Hematopoietic multipotent progenitor cell treated with erythropoietin and hydrocortisone succinate and interleukin-3 and kit ligand, for 8 days (in vitro differentiated cells): ENCODE data around the gene RAP1GAP.

Experiments
- DNase-seq: peaks from one replicate; pipeline ENCODE4 v3.0.0-alpha.2; 2015

The RAP1GAP gene

DNA sequence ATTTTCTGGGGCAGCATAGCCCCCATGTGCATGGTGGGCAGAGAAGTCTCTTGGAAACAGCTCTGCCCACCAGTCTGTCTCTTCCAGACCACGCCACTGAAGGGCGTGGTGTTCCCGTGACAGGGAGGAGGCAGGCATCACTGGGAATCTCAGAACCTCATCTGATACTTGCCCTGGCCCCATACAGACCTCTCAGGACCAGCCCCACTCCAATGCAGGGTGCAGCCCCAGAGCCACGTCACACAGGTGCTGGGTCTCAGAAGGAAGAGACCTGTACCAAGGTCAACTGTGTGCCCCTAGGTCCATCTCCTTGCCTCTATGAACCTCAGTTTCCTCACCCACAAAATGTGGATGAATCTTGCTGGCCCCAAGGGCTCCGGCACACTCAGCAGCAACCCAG lies 7.3 kb downstream of the RAP1GAP start:
- DNase-seq, result no peak

DNA sequence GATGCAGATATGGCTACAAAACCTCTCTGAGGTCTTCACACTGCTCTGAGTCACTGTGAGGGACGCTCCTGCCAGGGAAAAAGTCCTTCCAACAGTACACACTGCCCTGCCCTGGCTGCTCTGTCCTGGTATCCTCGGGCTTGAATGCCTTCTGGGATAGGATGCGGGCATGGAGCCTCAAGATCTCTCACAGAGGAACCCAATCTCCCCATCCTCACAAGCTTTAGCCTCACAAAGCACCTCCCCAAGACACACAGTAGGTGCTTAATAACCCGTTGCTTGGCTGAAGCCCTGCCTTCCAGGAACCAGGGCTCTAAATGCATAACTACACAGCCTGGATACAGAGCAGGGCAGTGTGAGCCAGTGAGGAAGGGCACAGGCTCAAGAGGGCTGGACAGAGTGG lies 9.2 kb downstream of the RAP1GAP start:
- DNase-seq, result no peak

DNA sequence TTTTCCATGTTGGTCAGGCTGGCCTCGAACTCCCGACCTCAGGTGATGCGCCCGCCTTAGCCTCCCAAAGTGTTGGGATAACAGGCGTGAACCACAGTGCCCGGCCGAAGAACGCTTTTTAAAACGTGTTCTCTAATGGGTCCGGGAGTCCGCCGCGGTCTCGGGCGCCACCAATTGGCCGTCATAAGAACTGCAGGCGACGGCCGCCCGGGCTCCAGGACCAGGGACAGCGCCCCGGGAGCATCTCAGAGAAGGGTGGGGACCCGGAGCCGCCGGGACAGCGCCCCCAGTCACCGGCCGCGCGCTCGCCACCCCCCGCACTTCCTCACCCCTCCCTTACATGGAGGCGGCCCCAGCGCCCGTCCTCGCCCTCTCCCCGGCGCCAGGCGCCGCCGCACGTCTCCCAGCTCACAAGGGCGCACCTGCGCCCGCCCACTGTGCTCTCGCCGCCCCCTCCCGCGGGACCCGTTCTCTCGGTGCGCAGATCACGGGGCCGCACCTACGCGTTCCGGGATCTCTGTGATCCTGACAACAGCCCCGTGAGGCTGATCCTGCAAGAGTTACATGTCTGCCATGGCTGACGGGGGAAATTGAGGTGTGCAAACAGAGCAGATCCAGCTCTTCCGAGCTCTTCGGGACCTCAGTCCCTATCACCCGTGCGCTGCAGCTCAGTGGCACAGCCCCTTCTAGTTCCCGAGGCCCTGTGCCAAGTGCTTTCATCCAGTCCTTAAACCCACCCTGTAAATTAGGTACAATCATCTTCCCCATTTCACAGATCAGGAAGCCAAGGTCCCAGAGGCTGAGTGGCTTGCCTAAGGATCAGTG lies 9.8 kb downstream of the RAP1GAP start:
- peak; percentile 73 for DNase-seq

DNA sequence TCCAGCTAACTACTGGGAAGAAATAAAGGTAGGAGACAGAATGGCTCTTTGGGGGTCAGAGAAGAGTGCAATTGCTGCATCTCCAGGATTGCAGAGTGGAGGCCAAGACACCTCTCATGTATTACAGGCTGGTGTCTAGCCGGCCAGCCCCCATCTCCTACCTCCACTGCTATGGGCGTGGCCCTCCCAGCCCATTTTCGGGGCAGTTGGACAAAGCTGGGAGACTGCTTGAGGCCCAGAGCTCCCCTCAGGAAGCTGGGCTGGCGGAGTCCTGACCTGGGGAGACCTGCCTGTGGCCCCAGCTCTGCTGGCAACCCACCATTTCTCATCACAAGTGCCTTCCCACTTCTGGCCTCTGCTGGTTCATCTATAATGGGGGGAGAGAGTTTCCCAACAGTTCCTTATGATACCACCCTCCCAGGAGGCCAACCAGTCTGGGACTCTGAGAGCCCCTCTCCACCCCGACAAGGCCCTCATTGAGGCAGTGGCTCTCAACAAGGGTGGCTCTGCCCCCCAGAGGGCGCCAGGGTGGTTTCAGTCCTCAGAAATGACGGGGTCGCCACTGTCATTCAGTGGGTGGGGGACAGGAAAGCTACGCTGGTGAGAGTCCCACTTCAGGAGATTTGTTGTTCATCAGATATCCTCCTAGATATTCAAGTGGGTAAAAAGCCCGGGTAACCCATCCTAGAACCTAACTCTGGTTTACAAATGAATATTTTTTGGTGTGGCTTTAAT lies 11.5 kb downstream of the RAP1GAP start:
- DNase-seq, result no peak

DNA sequence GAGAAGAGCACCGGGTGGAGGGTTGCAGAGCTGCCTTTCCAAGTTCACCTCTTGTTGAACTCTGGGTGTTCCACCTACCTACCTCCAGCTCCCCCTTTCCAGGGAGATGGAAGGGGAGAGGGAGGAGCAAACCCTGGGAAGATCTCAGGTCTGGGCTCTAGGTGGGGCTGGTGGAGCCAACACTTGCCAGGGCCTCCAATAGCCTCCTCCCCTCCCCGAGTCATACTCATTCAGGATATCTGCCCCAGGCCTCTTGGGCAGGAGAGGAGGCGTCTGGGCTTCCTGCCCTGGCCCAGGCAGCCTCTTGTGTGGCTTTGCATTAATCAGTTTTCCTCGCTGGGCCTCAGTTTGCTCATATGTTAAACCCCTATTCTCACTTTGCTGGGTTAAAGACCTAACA lies 13.4 kb downstream of the RAP1GAP start:
- DNase-seq, result peak; percentile 49

DNA sequence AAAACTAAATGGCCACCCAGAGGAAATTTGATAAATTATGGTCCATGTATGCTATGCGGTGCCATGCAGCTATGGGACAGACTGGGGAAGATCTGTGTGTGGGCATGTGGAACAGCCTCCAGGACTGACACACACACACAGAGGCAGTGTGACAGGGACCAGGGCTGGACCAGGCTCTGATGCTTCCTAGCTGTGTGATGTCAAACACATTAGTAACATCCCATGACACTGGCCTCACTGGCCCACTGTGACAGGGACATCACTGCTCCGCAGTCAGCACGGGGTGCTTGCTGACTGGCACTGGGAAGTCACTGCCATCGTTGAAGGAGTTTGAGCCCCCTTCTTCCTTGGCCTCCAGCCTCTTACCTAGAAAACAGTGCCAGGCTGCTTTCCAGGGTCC lies 13.9 kb downstream of the RAP1GAP start:
- DNase-seq, result no peak

DNA sequence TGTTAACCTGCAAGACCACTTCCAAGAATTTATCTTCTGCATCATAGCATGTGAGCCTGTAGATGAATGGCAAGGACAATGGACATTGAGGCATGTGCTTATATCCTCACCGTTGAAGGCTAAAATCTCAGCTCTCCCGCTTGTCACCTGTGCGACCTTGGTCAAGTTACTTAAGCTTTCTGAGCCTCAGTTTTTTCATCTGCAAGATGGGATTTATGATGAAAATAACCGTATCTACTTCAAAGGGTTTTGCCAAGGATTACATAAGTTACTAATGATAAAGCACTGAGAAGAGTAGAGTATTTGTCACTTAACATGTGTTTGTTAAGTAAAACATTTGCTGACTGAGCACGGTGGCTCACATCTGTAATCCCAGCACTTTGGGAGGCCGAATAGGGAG lies 14.9 kb downstream of the RAP1GAP start:
- no peak for DNase-seq

DNA sequence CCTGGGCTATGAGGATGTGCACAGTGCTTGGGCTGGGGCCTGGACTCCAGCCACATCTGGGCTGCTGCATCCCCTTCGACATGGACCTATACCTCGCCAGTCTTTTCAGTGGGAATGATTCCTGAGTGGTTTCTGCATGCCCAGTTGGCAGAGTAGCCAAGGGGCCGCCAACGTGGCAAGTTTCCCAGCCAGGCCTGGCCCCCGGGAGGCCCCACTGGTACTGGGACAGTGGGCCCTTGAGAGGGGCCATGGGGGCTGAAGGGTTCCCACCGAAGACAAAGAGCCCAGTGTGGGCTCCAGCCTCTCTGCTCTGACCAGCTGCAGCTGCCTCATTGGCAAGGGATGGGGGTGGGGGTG lies 15.4 kb downstream of the RAP1GAP start:
- no peak for DNase-seq

DNA sequence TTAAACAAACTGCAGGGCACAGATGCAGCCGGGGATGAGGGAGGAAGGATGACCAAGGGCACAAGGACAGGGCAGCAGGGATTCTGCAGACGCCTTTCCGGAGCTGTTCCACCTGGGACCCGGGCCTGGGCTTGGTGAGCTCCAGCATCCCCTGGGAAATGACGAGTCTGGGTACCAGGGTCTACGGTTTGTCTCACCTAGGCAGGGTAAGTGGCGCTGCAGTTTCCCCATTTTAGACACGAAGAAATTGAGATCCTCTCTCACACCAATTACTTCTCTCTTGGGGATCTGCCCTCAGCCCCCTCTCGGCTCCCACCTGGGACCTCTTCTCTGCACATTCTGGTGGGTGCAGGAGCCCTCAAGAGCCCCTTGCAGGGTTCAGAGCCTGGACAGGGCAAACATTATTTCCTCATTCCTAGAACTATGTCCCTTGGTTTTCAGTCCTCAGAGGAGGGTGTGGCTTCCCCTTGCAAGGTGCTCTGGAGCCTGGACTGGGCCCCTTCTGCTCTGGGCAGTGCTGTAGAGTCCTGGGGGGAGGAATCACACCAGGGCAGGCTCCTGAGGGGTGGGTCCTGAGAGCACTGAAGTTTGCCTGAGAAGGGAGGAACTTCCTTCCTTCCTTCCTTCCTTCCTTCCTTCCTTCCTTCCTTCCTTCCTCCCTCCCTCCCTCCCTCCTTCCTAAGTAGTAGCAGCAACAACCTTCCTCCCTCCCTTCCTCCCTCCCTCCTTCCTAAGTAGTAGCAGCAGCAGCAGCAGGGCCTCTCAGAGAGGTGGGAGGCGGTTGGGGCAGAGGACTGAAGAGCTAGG lies 16.0 kb downstream of the RAP1GAP start:
- DNase-seq, result no peak

DNA sequence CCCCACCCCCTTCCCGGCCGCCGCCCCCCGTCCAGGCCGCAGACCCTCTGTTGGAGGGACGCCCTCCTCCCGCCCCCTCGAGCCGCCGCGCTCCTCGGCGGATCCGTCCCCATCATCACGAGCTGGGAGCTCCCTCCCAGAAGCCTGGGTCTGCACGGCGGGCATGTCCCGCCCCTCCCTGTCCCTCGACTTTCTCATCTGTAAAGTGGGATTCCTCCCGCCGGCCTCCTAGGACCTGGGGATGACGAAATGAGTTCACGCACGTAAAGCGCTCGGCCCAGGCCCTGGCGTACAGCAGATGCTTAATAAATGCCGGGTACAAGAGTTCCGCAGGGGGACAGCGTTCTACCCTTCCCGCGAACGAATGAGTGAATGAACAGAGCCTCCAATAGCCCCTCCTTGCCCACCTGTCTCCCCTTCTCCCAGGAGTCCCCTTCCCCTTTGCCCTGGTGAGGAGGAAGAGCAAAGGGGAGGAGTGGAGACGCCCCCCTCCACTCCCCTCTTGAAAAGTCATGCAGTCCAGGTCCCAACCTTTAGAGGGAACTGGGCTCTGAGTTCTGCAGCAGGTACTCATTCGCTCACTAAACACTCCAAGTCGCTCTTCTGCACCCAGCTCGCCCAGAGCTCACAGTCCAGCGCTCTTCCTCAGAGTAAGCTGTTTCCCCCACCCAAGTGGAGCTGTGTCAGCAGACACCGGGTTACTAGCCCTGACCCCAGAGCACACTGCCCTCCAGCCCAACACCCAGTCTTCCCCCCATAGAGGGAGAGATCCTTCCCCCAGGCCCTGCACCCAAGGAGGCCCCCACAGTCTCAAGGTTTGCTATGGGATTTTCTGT lies 16.8 kb downstream of the RAP1GAP start:
- DNase-seq, result no peak

DNA sequence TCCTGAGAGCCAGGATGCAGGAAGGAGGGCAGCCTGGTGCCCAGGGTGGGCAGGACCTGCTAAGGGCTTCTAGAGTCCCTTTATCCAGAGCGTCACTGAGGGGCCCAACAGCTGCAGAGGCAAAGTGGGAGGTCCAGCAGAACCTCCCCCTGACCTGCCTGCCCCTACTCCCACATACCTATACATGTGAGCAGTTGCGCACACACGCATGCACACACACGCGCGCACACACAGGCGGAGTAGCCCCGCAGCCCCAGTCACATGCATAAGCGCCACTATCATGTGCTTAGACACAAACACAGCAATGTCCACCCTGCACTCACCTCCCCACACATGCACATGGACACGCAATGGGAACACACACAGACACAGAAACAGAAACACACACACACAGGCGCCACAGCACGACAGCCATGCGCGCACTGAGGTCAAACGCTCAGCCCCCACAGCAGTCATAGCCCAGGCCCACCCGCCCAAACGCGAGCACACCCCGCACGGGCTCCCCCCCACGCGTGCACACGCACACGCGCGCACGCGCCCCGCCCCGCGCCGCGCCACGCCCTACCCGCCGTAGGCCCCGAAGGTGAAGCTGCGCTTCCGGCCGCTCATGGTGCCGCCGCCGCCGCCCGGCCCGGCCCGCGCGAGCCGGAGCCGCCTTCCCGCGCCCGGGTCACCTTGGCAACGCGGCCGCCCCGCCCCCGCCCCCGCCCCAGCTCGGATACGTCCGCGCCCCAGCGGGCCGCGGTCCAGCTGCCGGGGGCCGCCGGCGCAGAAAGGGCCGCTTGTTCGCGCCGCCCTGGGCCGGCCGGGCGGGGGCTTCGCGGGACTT lies 17.7 kb downstream of the RAP1GAP start:
- DNase-seq, result peak; percentile 61

DNA sequence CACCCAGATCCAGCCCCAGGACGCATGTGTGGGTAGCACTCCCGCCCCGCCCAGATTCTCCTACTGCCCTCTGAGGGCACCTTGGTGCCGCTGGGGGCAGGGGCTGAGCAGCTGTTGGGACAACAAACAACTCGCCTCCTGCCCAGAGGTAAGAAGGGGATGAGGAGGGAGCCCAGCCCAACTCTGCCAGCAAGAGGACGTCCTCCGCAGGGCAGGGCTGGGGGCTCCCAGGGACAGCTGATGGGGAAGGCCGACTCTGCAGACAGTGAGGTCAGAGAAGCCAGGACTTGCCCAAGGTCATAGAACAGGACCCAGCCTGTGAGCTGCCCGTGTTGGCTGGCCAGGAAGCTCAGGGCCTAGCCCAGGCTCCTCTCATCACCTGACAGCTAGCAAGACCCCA lies 18.8 kb downstream of the RAP1GAP start:
- DNase-seq, result no peak

DNA sequence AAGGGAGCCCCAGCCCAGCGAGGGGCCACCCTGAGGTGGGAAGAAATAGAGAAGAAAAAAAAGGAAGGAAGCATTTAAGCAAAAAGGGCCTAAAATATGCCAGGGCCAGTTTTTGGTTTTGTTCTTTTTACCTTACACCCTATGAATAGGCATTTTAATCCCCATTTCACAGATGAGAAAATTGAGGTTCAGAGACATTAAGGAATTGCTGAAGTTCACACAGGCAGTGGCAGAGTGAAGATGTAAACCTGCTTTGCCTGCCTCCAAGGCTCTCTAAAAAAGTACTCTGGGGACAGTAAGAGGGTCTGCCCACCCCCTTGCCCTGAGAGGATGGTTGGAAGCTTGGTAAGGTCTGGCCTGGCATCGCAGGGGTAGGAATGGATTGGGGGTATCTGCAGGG lies 19.8 kb downstream of the RAP1GAP start:
- DNase-seq, result no peak

DNA sequence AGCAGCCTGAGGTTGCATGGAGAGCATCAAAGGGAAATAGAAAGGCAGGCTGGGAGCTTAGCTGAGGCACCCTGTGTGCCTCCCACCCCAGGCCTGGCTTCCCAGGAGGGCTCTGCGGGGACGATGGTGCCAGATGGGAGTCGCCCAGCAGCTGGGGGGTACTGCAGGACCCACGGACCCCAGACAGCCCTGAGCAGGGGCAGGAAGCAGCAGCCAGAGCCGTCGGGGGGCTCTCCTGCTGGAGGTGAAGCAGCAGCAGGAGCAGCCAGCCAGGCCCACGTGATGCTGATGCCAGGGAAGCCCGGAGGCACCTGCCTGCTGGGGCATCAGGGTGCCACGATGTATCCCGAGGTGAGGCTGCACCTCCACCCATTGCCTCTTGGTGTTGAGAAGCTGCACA lies 20.4 kb downstream of the RAP1GAP start:
- no peak for DNase-seq

DNA sequence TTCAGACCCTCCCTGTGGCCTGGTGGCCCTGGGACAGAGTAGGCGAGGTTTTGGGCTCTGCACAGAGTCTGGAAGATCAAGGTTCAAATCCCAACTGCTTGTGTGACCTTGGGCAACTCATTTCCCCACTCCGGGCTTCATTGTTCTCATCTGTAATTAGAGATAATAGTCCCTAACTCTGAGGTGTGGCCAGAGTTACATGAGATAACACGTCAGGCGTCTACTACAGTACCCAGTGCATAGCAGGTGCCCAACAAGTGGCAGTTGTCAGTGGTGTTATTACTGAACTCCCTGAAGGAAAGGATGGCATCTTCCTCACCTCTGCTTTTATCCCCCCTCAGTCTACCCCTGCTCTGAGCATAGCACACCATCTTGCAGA lies 20.8 kb downstream of the RAP1GAP start:
- DNase-seq, result peak; percentile 88

DNA sequence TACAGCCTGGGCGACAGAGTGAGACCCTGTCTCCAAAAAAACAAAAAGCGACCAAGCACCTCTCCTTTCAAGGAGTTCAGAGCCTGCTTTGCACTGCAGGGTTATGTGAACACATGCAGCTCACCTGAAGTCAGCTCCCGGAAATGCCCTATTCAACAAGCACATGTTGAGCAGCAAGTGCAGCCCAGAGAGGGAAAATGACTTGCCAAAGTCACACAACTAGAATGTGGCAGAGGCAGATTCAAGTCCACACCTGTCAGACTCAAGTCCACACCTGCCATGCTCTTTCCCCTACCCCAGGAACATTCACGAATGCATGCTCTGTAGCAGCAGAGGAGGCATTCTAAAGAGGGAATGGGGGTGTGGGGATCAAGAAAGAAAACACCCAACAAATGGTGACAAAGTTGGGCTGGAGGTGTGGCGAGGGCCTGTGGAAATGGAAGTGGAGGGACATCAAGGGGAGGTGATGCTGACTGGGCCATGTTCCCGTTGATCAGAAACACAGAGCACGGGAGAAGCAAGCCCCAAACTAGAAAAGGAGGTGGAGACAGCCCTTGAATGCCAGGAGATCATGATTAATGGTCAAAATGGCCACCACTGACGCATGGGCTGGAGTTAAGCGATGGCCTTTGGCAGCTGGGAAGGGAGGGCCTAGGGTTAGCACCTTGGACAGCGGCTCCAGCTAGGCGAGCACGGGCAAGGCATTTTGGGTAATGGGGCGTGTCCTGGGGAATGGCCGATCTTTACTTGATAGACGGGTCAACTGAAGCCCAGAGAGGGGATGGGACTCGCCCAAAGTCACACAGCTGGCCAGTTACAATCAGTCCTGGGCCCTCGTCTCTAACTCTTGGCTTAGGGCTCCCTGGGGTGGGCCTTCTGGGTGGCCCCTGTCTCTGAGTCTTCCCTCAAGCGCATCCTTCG lies 21.5 kb downstream of the RAP1GAP start:
- peak; percentile 90 for DNase-seq

DNA sequence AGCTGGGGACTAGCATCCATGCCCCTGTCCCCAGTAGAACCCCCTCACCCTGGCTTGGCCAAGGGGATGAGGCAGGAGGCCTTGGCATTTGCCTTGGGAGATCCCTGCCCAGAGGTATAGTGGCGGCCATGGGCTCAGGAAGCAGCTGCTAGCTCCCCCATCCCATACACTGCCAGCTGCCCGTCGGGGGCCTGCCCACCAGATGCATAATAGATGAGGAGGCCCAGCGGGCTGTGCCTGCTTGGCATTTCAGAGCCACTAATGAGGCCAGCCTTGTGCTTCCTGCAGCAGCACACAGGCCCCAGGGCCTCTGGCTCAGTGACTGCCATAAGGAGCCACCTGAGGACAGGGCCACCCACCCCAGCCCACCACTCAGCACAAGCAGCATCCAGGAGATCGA lies 23.6 kb downstream of the RAP1GAP start:
- DNase-seq, result no peak

DNA sequence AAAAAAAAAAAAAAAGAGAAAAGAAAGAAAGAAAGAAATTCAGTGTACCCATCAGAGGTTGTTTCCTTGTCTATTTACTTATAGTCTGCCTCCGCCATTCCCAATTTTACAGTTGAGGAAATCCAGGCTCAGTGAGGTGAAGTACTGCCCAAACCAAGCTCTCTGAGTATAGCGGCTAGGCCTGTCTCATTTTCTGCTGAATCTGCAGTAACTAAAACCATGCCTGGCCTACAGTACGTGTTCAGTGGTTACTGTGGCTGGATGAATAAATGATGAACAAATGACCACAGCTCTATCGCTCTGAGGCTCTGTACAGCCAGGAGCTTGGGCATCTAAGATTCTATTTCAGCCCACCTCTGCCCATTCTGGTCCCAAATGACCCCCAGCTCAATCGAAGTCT lies 24.3 kb downstream of the RAP1GAP start:
- DNase-seq, result no peak

DNA sequence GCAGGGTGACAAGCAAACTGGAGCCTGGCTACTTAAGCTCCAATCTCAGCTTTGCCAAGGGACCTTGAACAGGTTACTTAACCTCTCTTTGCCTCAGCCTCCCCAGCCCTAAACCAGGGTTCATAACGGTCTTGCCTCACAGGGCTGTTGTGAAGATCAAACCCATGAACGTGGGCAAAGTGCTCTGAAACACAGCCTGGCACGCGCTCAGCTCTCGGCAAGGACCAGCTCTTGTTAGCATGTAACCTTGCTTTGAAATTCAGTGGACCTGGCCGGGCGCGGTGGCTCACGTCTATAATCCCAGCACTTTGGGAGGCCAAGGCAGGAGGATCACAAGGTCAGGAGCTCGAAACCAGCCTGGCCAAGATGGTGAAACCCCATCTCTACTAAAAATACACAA lies 24.8 kb downstream of the RAP1GAP start:
- no peak for DNase-seq

DNA sequence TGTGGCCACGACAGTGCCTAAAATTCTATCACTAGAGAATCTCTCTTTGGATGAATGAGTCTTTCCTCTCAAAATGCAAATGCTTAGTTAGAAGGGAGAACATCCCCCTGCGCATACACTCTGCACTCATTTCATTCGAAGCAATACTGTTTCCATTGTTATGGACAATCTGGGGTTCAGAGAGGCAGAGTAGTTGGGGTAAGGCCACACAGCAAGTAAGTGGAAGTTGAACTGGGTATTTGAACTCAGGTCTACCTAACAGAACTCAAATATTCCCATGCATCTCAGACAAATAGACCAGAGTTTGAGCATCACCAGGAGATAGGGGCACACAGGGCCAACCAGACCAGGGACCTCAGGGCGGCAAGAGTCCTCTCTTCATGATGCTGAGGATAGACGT lies 25.5 kb downstream of the RAP1GAP start:
- DNase-seq, result no peak
